HG02759 (cell line): Measurements from ENCODE around the gene C6orf132.
"Not testable (repeated sequence)": the region's sequence is repeated elsewhere in the genome, so short reads cannot be mapped to it uniquely, and the experiment has no call there.

Source experiments
- ATAC-seq: cut with Tn5 transposase; IDR thresholded peaks from one replicate; pipeline ENCODE4 v1.9.1; 2021; ENCODE audit warnings: mild to moderate bottlenecking, moderate library complexity; ENCODE audit not compliant: unreplicated experiment

Gene C6orf132, protein sequence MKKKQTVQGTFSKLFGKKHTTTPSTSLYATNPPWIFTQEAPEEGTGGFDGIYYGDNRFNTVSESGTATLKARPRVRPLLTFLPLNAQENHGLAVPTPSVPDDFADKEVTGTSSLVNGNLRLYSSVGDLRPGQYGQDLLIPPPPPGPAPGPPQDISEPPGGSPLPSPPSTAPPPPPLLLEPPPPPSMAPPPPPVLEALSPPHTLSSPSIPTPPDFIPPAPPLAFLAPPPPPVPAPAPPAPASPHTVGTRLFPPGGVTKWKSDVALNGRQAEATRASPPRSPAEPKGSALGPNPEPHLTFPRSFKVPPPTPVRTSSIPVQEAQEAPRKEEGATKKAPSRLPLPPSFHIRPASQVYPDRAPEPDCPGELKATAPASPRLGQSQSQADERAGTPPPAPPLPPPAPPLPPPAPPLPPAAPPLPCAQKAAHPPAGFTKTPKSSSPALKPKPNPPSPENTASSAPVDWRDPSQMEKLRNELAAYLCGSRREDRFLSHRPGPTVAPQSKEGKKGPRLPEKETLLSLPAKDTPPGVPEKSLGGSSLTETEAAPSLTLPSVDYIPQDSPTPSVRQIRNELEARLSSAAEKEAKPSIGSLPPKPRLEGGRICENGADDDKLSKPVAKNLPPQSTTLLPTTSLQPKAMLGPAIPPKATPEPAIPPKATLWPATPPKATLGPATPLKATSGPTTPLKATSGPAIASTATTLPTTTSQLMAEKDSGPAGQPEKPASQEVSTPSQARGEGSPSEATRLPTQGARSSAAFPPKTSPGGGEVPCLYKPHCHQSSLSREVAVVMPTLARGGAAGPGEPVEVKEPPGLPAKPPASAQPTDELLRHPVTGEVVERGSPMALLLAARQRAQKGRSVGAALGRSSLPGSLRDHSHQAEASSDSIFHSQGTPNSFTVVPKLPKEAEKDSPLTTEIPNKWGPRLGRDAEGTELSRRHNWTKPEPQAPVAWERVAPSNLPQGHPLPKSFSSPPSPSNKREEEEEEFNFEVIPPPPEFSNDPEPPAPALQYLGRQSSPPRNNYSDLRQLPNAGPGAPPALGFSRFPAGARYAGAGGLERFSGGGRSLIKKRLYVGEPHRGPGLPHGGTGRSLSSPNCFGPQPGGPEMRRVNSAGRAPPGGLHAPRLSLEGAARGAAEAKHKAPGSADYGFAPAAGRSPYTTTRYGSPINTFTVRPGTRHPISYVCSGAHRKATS

DNA sequence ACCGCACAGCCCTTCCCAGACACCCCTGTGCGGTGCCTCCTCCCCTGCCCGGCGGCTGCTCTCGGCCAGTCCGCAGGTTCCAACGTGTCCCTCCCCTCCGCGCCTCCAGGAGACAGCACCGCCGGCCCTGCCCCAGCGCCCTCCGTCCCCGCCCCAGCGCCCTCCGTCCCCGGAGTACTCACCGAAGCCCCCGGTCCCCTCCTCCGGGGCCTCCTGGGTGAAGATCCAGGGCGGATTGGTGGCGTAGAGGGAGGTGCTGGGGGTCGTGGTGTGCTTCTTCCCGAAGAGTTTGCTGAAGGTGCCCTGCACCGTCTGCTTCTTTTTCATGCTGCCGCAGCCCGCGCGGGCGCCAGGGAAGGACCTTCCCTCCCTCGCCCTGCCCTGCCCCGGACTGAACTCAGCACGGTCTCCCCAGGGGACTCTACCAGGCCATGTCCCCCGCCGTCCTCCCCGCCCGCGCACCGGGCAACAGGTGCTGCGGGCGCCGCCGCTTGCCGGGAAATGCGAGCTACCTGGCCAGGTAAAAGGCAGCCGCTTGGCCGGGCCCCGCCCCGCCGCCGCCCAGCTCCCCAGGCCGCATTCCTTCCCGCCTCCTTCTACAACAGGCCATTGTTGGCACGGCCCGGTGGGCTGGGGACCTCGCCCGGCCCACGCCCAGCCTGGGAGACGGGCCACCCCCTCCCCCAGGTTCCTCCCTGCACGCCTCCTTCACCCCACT is at the start of gene C6orf132:
Gene C6orf132, minus strand, starts transcription at position 503 of the 718 bp plus-strand sequence. Its CDS starts 176 bp downstream, at position 327.
- no peak for ATAC-seq

DNA sequence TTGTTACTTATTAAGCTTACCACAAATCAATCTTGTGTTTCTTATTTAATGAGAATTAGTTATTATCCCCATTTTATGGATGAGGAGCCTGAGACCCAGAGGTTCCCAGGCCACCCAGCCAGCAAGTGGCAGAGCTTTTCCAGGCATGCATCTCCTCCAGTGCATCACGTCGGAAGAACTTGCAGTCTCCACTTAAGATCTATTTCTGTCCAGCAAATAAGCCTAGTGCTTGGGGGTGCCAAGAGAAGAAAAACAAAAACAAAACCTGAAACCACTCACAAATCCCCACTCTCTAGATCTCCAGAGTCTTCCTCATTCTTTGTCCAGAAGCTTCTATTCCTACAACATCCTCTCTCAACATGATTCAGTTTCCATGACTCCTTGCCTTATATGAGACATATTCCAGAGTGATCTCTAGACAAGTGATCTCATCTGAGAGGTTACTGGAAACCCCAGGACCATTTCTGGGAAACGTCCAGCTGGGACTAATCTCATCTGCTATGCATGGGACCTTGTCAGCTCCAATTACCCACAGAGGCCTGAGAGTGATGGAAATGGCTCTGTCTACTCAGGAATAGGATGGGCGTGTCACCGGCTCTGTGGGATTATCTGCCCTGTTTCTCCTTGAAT is 48.2 kb upstream of the C6orf132 start:
- ATAC-seq, result no peak

DNA sequence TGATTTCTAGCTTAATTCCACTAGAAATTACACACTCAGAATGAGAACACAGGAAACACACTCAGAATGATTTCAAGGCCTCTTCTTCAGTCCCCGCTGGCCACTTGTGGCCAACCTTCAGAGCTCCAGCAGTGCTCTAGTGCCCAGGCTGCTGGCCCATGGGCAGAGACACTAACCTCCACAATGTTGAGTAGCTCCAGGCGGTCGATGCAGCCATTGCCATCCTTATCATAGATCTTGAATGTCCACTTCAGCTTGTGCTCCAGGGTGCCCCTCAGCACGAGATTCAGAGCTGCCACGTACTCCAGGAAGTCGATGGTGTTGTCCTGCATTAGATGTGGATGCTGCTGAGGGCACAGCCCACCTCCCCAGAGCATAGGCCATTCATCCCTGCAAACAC is 46.0 kb upstream of the C6orf132 start:
- ATAC-seq, result no peak

DNA sequence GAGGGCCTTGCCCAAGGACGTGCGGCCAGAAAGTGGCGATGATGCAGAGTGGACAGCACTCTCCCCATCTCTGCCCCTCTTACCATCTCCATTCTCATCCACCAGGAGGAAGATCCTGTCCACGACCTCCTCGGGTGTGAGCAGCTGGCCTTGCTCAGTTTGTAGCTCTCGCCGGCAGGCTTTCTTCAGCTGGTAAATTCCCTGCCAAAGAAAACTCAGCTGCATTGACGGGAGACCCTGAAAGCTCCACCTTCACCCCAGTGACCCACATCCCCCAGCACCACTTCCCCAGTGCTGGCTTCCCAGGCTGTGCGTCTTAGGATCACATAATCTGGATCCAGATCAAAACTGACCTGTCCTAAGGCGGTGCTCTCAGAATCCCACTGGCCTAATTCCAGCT is 43.2 kb upstream of the C6orf132 start:
- no peak for ATAC-seq

DNA sequence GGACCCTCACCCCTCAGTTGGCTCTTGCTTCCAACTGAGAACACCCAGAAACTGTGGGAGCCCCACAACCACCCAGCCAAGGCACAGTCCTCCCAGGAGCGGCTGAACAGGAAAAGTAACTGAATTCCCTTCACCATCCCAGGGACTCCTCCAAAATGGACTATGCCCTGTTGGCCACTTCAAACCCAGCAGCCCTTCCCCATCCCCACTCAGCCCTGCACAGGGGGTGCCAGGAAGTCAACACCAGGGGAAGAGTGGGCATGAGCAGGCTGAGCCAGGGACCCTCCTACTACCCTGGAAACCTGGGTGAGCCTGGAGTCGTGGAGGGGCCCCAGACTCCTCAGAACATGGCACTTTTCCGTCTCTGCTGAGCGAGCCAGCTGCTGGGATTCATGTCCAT is 42.1 kb upstream of the C6orf132 start:
- no peak for ATAC-seq

DNA sequence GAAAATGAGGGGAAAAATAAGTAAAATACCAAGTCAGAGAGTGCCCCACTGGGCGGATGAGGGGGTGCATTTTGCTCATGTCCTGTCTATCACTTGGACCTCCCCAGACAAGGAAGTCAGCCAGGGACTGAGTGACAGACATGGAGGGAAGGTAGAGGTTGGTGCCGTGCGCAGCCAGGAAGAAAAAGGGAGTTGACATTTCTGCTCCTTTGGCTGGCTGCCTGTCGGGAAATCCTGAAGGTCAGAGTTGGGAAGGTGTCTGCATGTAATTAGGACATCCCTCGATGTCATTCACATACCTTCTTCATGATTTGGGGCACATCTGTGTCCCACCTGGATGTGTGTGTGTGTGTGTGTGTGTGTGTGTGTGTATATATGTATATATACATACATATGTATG is 39.7 kb upstream of the C6orf132 start:
- ATAC-seq, result no peak

DNA sequence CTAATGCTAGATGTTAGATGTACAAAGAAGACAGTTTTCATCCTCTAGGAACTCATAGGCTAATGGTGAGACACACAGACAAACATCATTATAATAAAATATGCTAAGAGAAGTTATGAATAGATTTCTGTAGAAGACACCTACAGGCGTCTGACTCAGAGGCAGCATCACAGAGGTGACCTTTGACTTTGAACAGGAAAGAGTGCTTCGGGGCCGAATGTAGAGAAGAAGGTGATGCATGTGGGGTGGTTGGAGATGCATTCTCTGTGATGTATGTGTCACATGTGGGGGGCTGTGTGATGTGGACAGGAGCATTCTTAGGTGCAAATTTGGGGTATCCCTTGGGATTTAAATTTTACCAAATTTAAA is 37.5 kb upstream of the C6orf132 start:
- ATAC-seq, result no peak

DNA sequence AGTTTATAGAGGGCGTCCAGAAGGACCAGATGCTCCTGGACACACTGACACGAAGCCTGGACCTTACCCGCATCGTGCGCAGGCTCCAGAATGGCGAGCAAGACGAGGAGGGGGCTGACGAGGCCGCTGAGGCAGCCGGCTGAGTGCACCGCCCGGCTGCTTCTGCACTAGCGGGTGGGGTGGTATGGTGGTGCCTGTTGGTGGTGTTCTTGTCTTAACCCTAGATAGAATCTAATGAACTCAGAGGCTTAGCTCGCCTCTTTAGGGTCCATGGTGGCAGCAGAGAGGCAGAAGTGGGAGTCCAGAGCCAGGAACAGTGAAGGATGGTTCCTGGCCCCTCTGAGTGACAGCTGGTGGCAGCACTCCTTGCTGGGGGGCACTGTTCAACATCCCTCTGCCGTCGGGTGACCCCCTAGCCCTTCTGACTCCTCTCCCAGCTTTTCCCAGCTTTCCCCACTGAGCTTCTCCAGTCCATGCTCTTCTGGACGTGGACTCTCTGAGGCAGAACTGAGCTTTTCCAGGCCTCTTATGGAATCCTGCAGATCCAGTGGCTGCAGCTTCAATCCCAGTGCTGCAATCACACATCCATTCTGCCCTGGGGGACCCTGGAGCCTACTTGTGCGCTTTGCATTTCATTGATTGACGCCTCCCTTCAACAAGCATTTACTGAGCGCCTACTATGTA is 37.0 kb upstream of the C6orf132 start:
- ATAC-seq, result no peak

DNA sequence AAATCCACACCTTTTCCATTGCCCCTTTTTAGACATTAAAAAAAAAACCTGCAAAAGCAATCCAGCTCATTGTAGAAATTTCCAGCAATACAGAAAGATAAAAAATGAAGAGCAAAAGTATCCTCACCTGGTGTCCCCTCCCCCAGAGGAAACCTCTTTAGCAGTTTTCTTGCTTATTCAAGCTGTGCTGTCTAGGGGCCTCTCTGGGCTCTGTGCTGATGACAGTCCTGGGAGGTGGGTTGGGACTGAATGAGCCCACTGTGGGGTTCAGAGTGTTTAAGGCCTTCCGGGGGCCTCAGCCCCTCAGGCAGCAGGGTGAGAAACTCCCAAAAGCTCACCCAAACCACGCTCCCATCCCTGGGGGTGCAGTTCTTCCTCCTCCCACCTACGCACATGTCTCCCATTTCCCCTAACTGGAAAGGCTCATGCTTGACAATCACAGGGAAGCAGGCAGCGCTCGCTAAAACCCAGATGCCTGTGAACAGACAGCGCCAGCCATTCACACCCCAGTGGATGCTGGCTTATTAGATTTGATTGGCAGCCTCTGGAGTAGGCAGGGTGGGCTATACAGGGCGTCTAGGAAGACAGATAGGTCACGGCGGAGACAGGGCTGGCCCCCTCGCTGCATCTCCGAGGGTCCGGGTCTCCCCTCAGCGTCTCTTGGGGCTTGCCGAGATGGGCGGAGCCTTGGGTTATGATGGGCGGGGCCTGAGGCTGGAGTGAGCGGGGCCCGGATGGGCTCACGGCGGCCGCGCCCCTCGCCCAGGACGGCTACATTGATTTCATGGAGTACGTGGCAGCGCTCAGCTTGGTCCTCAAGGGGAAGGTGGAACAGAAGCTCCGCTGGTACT is 35.3 kb upstream of the C6orf132 start:
- ATAC-seq, result no peak

DNA sequence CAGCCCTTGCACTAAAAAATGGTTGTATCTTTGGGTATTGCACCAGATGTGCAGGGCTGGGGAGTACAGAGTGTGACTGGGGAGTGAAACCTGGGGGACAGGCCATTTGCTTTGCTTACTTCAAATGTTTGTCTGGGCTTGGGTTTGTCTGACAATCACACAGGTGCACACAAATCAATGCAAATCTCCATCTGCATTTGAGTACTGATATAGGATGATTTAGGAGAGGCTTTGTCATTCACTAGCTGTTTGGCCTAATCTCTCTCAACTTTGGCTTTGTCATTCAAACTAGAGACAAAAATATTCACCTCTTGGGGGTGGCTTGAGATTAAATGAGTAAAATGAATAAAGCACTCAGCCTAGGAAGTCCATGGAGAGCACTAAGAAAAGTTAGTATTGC is 34.6 kb upstream of the C6orf132 start:
- no peak for ATAC-seq

DNA sequence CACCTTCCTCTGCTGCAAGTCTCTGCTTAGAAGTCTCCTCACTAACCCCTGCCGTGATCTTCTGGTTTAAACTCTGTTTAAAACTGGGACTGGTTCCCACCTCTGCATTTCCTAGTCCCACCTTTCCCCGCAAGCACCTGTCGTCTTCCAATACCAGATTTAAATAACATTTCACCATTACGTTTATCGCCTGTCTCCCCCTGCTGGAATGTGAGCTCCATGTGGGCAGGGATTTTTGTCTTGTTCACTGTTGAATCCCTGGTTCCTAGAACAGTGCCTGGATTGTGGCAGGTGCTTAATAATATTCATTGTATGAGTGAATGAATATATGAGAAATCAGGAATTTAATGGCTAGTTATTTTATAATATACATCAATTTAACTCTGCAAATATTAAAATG is 33.4 kb upstream of the C6orf132 start:
- ATAC-seq, result no peak

DNA sequence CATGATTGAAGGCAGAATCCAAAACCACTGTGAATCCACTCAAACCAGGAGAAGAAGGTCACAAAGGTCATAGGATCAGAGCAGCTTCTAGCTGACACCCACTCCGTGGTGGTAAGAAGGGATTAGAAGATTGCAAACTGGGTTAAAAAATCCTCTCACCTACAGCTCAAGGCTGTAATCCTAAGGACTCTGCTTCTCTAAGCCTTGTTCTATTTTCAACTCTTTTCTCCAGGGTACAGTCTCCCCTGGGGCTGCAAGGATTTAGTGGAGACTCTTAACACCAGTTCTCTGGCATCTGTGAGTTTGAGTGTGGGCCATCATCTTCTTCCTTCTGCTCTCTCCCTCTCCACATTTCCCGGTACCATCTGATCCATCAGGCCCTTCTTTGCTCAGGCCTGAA is 30.7 kb upstream of the C6orf132 start, which contains the start of gene GUCA1A:
Gene GUCA1A, plus strand, starts transcription at position 264 of the 400 bp plus-strand sequence. CDS start 250 bp downstream, outside the sequence.
- no peak for ATAC-seq

DNA sequence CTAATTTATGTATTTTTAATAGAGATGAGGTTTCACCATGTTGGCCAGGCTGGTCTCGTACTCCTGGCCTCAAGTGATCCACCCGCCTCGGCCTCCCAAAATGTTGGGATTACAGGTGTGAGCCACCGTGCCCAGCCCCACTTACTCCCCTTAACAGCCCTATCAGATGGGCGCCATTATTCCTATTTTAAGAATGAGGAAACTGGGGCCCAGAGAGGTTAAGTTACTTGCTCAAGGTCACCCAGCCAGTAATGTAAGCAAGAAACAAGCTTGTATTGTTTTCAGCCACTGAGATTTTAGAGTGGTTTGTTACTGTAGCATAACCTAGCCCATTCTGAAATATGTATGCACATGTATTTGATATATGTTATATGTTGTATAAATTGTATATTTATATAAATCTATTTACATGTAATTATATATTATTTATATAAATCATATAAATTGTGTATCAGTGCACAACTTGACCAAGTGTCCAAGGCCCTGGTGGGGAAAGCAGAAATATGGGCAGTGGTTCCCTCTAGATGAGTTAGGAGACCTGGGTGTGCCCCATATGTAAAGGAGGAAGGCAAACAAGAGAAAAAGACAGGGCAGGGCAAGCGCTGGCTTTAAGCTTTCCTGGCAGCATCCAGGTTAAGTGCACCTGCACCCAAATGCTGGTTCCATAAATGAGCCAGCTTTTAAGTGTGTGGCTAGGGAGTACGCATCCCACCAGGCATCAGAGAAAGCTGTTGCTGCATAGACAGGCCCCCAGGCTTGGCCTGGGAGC is 29.6 kb upstream of the C6orf132 start:
- ATAC-seq, result no peak

DNA sequence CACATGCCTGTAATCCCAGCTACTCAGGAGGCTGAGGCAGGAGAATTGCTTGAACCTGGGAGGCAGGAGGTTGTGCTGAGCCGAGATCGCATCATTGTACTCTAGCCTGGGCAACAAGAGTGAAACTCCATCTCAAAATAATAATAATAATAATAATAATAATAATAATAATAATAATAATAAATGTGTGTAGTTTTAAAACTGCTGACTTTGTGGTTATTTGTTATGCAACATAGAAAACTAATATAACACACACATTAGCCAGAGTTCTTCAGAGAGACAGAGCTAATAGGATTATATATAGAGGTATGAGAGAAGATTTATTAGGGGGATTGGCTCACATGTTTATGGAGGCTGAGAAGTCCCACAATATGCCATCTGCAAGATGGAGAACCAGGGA is 27.4 kb upstream of the C6orf132 start:
- not testable (repeated sequence) for ATAC-seq

DNA sequence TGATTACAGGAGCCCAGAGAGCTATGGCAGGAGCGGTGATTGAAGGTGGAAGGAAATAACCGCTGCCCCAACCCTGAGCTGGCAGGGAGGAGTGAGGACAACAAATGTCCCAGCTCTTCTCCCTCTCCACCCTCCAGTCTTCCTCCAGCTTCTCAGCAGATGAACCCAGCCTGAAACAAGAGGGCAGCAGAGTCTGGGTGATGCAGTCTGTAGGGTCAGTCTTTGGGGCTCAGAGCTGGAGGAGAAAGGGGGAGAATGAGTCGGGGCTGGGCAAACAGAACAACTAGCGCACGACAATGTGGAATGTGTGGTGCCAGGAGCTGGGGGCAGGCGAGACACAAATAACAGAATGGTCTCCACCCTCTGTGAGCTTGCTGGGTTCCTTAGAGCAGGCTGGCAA is 26.2 kb upstream of the C6orf132 start:
- no peak for ATAC-seq

DNA sequence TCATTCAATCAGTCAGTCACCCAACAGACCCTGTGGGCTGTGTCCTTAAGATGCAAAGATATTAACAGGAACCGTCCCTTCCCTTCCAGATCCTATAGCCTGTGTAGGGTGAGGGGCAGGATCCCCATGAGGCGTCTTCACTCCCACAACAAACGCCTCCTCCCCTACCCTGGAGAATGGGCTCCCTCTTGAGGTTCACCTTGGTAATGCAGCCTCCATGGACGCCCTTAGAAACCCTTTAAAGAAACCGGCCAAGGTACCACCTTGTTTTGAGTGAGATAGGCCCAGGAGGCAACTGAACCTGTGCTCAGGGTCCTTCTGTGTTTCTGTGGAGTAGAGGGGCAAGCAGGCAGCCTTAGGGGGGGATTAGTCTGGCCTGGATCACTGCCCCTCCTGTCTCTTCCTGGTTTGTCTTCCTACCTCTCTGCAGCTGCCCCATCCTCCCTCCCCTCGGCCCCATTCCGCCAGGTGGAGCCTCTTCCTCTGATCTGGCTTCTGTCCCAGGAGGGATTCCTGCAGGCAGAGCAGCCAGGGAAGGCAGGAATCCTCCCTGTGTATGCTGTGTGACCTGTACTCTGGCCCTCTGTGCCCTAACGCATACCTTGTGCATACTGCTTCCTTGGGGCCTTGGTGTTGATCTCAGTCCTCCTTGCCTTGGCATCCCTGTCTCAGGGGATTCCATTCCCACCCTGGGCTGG is 24.2 kb upstream of the C6orf132 start:
- no peak for ATAC-seq

DNA sequence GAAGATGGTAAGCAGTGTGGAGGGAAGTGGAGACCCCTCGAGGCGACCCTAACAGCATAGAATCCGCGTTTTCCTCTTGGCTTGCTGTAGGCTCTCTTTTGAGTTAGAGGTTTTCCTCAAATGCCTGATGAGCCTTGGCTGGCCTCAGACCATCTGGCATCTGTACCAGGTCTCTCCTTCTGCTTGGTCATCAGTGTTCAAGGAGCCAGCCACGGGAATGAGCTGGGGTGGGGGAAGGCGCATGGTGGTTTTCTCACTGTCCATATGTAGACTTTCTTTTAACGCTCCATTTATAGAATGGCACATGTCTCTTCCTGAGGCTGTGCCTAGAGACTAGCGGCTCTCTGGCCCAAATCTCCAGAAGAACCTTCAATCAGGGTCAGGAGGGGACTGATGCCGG is 22.6 kb upstream of the C6orf132 start:
- ATAC-seq, result no peak
